ENCODE results near the gene TTI1. TPM values are rescaled to one million over a fixed set of nuclear protein-coding genes. Genes with fewer than 3 reads are reported as not detected.

The TTI1 gene
- total RNA-seq, 1 experiment from 2014 or later: 37.4 TPM

GRCh38 chr20:38029453-38029852, 3.8 kb downstream of the TTI1 start:
- Histone ChIP-seq H3K9ac (ENCODE audit: extremely low read depth, insufficient read length, low read length) (no peak overlapping the region), H3K27ac (ENCODE audit: insufficient read length, low read depth, low read length) (no peak overlapping the region), H3K14ac (ENCODE audit: insufficient read depth, low read length) (no peak overlapping the region), H4K5ac (ENCODE audit: insufficient read length, low read depth, low read length) (no peak overlapping the region), H2BK12ac (ENCODE audit: insufficient read length, low read depth, low read length) (no peak overlapping the region), H3T11ph (ENCODE audit: low read length) (no peak overlapping the region), H3K79me1 (ENCODE audit: insufficient read depth, low read depth, low read length, poor library complexity, severe bottlenecking) (peaks cover 6% of the 10 kb centered on the region), H2AK5ac (ENCODE audit: insufficient read length, low read length) (no peak overlapping the region), H3K56ac (ENCODE audit: insufficient read length, low read depth, low read length) (no peak overlapping the region), H2BK5ac (ENCODE audit: insufficient read length, low read length) (no peak overlapping the region), H2AFZ (ENCODE audit: low read length) (no peak overlapping the region), H3K18ac (ENCODE audit: insufficient read length, low read depth, low read length) (no peak overlapping the region), H2BK20ac (ENCODE audit: low read depth, low read length, poor library complexity, severe bottlenecking) (no peak overlapping the region), H4K91ac (ENCODE audit: insufficient read length, low read depth, low read length) (no peak overlapping the region), H3K23ac (ENCODE audit: insufficient read length, low read depth, low read length) (no peak overlapping the region), H4K20me1 (ENCODE audit: control insufficient read depth, insufficient read depth, insufficient read length) (no peaks in the 10 kb centered on the region), H4K8ac (replicated peaks; ENCODE audit: insufficient read length, low read depth, low read length) (no peak overlapping the region), H3K79me2 (ENCODE audit: insufficient read depth, low read length) (peaks cover 23% of the 10 kb centered on the region; the same call in 1 of the 2 replicates), H3K4me2 (ENCODE audit: insufficient read depth, insufficient read length, low read length) (no peak overlapping the region), H3K4me1 (ENCODE audit: insufficient read depth, low read length) (no peaks in the 10 kb centered on the region; the same call in 1 of the 2 replicates), H3K9me3 (ENCODE audit: control insufficient read depth, low read depth, low read length) (no peaks in the 10 kb centered on the region), H3K23me2 (ENCODE audit: insufficient read length, low read depth, low read length, poor library complexity, severe bottlenecking) (peaks cover 11% of the 10 kb centered on the region), H3K4ac (ENCODE audit: low read depth, low read length) (no peak overlapping the region), H2BK120ac (ENCODE audit: low read depth, low read length, poor library complexity, severe bottlenecking) (no peak overlapping the region), H2BK15ac (ENCODE audit: low read depth, low read length) (no peak overlapping the region), H3K27me3 (ENCODE audit: insufficient read depth, low read length) (no peaks in the 10 kb centered on the region)
- peaks cover 2 to 12% (median 10%) of the 10 kb centered on the region in 3 experiments; a peak in 6 of 7 replicates for H3K36me3 Mint-ChIP-seq (ENCODE audit: insufficient read depth in 1 of 3, low read depth in 3 of 3)
- no CpG with 5 or more reads among the region's 3 CpGs for WGBS (ENCODE audit: extremely low coverage, insufficient read length, low lambda C conversion rate)
- H3K27me3 Mint-ChIP-seq (ENCODE audit: low read depth): no peaks in the 10 kb centered on the region
- H3K4me1 Mint-ChIP-seq: peaks cover 39 to 41% of the 10 kb centered on the region in 2 experiments
- no peak for DNase-seq
- no peak overlapping the region; a peak in 1 of 7 replicates for H3K27ac Mint-ChIP-seq
- TF ChIP-seq, protein P1, sequence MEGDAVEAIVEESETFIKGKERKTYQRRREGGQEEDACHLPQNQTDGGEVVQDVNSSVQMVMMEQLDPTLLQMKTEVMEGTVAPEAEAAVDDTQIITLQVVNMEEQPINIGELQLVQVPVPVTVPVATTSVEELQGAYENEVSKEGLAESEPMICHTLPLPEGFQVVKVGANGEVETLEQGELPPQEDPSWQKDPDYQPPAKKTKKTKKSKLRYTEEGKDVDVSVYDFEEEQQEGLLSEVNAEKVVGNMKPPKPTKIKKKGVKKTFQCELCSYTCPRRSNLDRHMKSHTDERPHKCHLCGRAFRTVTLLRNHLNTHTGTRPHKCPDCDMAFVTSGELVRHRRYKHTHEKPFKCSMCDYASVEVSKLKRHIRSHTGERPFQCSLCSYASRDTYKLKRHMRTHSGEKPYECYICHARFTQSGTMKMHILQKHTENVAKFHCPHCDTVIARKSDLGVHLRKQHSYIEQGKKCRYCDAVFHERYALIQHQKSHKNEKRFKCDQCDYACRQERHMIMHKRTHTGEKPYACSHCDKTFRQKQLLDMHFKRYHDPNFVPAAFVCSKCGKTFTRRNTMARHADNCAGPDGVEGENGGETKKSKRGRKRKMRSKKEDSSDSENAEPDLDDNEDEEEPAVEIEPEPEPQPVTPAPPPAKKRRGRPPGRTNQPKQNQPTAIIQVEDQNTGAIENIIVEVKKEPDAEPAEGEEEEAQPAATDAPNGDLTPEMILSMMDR (conservative IDR thresholded peaks at IDR 0.05): no peak
- no peak overlapping the region for H3K4me3 Mint-ChIP-seq
- H3K9me3 Mint-ChIP-seq: no peaks in the 10 kb centered on the region; a peak in 1 of 5 replicates

Measured in H9 (cell line).